ENCODE results near the gene MMP1. TPM values are rescaled to one million over a fixed set of nuclear protein-coding genes. Genes with fewer than 3 reads are reported as not detected.

Gene MMP1
- total RNA-seq (2012; rRNA removed) = 245 and 246 TPM in 2 replicates
- 155 and 166 TPM in 2 replicates for polyA plus RNA-seq (2012; rRNA removed)
- 30.1 and 60.9 TPM in 2 replicates for polyA plus RNA-seq (2012; cell fraction: cytosol; rRNA removed)
- 9.4 and 51.9 TPM in 2 replicates for polyA plus RNA-seq (2012; cell fraction: nucleus; rRNA removed; ENCODE audit: low replicate concordance)
- Bru-seq, nascent RNA = percentile 71 among the genes with signal in this experiment
- BruChase-seq, experiment 1, labeled RNA remaining after a 6-hour chase = percentile 86 among the genes with signal in this experiment
- percentile 63 among the genes with signal in this experiment for BruChase-seq, experiment 2, labeled RNA remaining after a 2-hour chase
- long read RNA-seq, transcript MMP1-201 (10 exons, 1,970 nt) = major isoform, 47 of 52 reads
- long read RNA-seq, partial matches to known transcripts = 2 of 52 reads
- long read RNA-seq, other reads (novel, unspliced or antisense) = 3 of 52 reads

- H3K79me1 ChIP-seq (ENCODE audit: low read depth in 1 of 2, low read length in 2 of 2) = no peaks in the 10 kb centered on the region
- no peak within 1 kb of the TSS for H3K18ac ChIP-seq (ENCODE audit: low read depth, low read length)
- intact Hi-C loops (cut with micrococcal nuclease) (no loop called here), in situ Hi-C loops (cut with MboI; ENCODE audit: low sequenced_read_pairs) (no loop called here), dilution Hi-C loops (cut with HindIII; ENCODE audit: low sequenced_read_pairs, unreplicated experiment) (no loop called here)
- no peak within 1 kb of the TSS for H4K5ac ChIP-seq (ENCODE audit: low read depth, low read length)
- BruUV-seq (replicated peaks) = no TSS peak
- POLR2A ChIA-PET (ENCODE audit: unreplicated experiment) = no interaction called here
- peak; percentile 90 for DNase-seq
- peak within 1 kb of the TSS; percentile 46; the same call in 1 of the 3 replicates for H2BK15ac ChIP-seq (ENCODE audit: low read depth, low read length)
- H3K9ac ChIP-seq (ENCODE audit: low read depth, low read length) = no peak within 1 kb of the TSS
- H3K36me3 ChIP-seq (ENCODE audit: control insufficient read depth, insufficient read depth, low read length) = no peaks in the 10 kb centered on the region
- no peaks in the 10 kb centered on the region for H3K9me3 ChIP-seq (ENCODE audit: control insufficient read depth, insufficient read depth, low read length)
- no peak within 1 kb of the TSS for H2BK5ac ChIP-seq (ENCODE audit: low read depth, low read length, poor library complexity, severe bottlenecking)
- peak within 1 kb of the TSS; percentile 77 for H2BK120ac ChIP-seq (ENCODE audit: low read depth, low read length)
- H4K8ac ChIP-seq (ENCODE audit: low read depth in 2 of 2, low read length in 2 of 2) = peak within 1 kb of the TSS in 1 of 2 experiments; percentile 69; a peak in 1 of 4 replicates
- TF ChIP-seq ELK1 (IDR thresholded peaks at IDR 0.05; ENCODE audit: borderline replicate concordance, low read depth, low read length) (no peak), RAD21 (IDR thresholded peaks at IDR 0.05; ENCODE audit: low read length) (no peak), CTCF (conservative IDR thresholded peaks at IDR 0.05; ENCODE audit: low read depth, low read length) (no peak), MAFK (IDR thresholded peaks at IDR 0.05; ENCODE audit: low read depth, low read length) (no peak), MAZ (IDR thresholded peaks at IDR 0.05; ENCODE audit: borderline replicate concordance, low read depth, low read length) (no peak), BHLHE40 (IDR thresholded peaks at IDR 0.05; ENCODE audit: low read depth, low read length) (peak; percentile 73), RFX5 (IDR thresholded peaks at IDR 0.05; ENCODE audit: low read depth, low read length) (no peak), FOS (IDR thresholded peaks at IDR 0.05; ENCODE audit: low read depth, low read length) (peak; percentile 71), POLR2A (IDR thresholded peaks at IDR 0.05; ENCODE audit: low read depth, low read length) (no peak), RCOR1 (IDR thresholded peaks at IDR 0.05; ENCODE audit: insufficient replicate concordance, low read length) (no peak), NFE2L2 (IDR thresholded peaks at IDR 0.05; ENCODE audit: low read depth, low read length) (no peak), CEBPB (IDR thresholded peaks at IDR 0.05; ENCODE audit: low read depth, low read length) (peak; percentile 96)
- H3K4me1 ChIP-seq (ENCODE audit: control insufficient read depth, insufficient read depth, low read length) = peaks cover 5% of the 10 kb centered on the region
- H2AFZ ChIP-seq (replicated peaks; ENCODE audit: low read length, poor library complexity) = peak within 1 kb of the TSS; percentile 73
- H4K91ac ChIP-seq (ENCODE audit: insufficient read depth, low read depth, low read length) = no peak within 1 kb of the TSS
- no peak within 1 kb of the TSS for H3K4me3 ChIP-seq (ENCODE audit: insufficient read depth, low read depth, low read length)
- no peaks in the 10 kb centered on the region for H3K27me3 ChIP-seq (ENCODE audit: control insufficient read depth, insufficient read depth, low read length)
- peak within 1 kb of the TSS; percentile 65; the same call in 1 of the 2 replicates for H3K4ac ChIP-seq (ENCODE audit: low read depth, low read length)
- CTCF ChIA-PET = interaction anchor here (0.7 to 1.5 kb wide), 2 partner anchors 18 to 36 kb away, joined by 3 to 6 read pairs; partner anchors contain the start of gene MMP10
- no peak within 1 kb of the TSS for H3K56ac ChIP-seq (ENCODE audit: extremely low read depth, insufficient read depth, low read length)
- ATAC-seq (ENCODE audit: low read depth) = peak; percentile 85
- H3K9me1 ChIP-seq (ENCODE audit: insufficient read depth, low read length) = peaks cover 9% of the 10 kb centered on the region
- WGBS, 2 experiments (ENCODE audit: extremely low coverage in 2 of 2, insufficient read length in 1 of 2) = 89% methylated on average over 4 of the region's 7 CpGs; no CpG with 5 or more reads in 1 of the 2 experiments
- H3K27ac ChIP-seq (ENCODE audit: insufficient read depth, low read length) = no peak within 1 kb of the TSS
- peak within 1 kb of the TSS; percentile 65; the same call in 1 of the 2 replicates for H2BK20ac ChIP-seq (ENCODE audit: low read depth, low read length)
- no peak within 1 kb of the TSS for H3K23ac ChIP-seq (ENCODE audit: low read depth, low read length)
- no peaks in the 10 kb centered on the region for H4K20me1 ChIP-seq (ENCODE audit: insufficient read depth, low read length)
- H2AK9ac ChIP-seq (replicated peaks; ENCODE audit: low read depth, low read length, poor library complexity) = no peak within 1 kb of the TSS
- peak within 1 kb of the TSS; percentile 79 for H3K14ac ChIP-seq (replicated peaks; ENCODE audit: low read depth, low read length)
- H2AK5ac ChIP-seq (ENCODE audit: low read depth, low read length) = peak within 1 kb of the TSS; percentile 91
- H3K4me2 ChIP-seq (ENCODE audit: low read depth, low read length) = no peak within 1 kb of the TSS
These were observed at the start of gene MMP1 for GRCh38 chr11:102798012-102798746. TSS of gene MMP1 (minus strand) at chr11:102798160. CDS start at chr11:102798092, 68 bp downstream.

Measured in IMR-90 (cell line).